Testis (tissue), 3 donors: ENCODE results near the gene MOCOS. TPM values are rescaled to one million over a fixed set of nuclear protein-coding genes. Genes with fewer than 3 reads are reported as not detected.
A peak's percentile ranks its signal among the peaks of the same experiment; 100 is the strongest.

Source experiments
- DNase-seq: peaks from one replicate; pipeline ENCODE4 v3.0.0-alpha.2; 2019
- H3K27ac ChIP-seq, 2 donors: fragments of 200-600 bp; sonication (generic); one replicate each; pipeline ENCODE4 v1.5.1; 2019
- H3K27me3 ChIP-seq: fragments of 200-600 bp; sonication (generic); one replicate; pipeline ENCODE4 v1.5.1; 2019
- H3K36me3 ChIP-seq: fragments of 200-600 bp; sonication (generic); one replicate; pipeline ENCODE4 v1.5.1; 2017; ENCODE audit warnings: low read depth; ENCODE audit errors: missing control alignments
- H3K4me1 ChIP-seq: fragments of 200-600 bp; sonication (generic); one replicate; pipeline ENCODE4 v1.5.1; 2019
- H3K4me3 ChIP-seq, 2 donors: fragments of 200-600 bp; sonication (generic); one replicate each; pipeline ENCODE4 v1.5.1; 2017 to 2019
- H3K9me3 ChIP-seq: fragments of 200-600 bp; sonication (generic); one replicate; pipeline ENCODE4 v1.5.1; 2017
- POLR2A ChIP-seq: fragments of 450-650 bp; IDR thresholded peaks from one replicate; pipeline ENCODE4 v1.6.1; 2017; ENCODE audit warnings: antibody characterized with exemption, mild to moderate bottlenecking, moderate library complexity
- WGBS, 2 donors: methylation state at CpG; one replicate each; pipeline ENCODE4 v1.1.5; 2018; 5-methylcytosine and 5-hydroxymethylcytosine counted together
- intact Hi-C: fragments of 100-400 bp; cut with DNase I; formaldehyde crosslinking; loops from one replicate; pipeline ENCODE4 v1.15.1; 2023; ENCODE audit warnings: low total_unique reads
- polyA plus RNA-seq: library from polyadenylated mRNA; stranded (reverse); fragments of 350-450 nt; fragmentation: Illumina TruSeq; extraction: RNeasy Lipid Tissue Mini Kit (QIAGEN cat#74804); gene quantifications from one replicate; pipeline ENCODE4 v1.2.3, GENCODE V29; 2014; ENCODE audit warnings: low read depth, low replicate concordance; ENCODE audit not compliant: insufficient read depth
- total RNA-seq, 2 donors: library from RNA; depleted of rRNA; stranded (reverse); fragments of >200 nt; gene quantifications; one replicate each; pipeline ENCODE4 v1.2.3, GENCODE V29; 2016
- TF ChIP-seq, protein P1 (sequence below), 3 experiments: fragments of 450-650 bp in 2 of 3; fragments of 200-600 bp in 1 of 3; sonication (generic) in 1 of 3; IDR thresholded peaks; one replicate each; pipeline ENCODE4 v1.5.1; 2016 to 2019; ENCODE audit warnings: antibody characterized with exemption in 3 of 3, mild to moderate bottlenecking in 2 of 3, moderate library complexity in 1 of 3

The MOCOS gene
- total and polyA plus RNA-seq, 3 donors from 2014 or later: 1.5 to 2.9 (median 1.9) TPM

DNA sequence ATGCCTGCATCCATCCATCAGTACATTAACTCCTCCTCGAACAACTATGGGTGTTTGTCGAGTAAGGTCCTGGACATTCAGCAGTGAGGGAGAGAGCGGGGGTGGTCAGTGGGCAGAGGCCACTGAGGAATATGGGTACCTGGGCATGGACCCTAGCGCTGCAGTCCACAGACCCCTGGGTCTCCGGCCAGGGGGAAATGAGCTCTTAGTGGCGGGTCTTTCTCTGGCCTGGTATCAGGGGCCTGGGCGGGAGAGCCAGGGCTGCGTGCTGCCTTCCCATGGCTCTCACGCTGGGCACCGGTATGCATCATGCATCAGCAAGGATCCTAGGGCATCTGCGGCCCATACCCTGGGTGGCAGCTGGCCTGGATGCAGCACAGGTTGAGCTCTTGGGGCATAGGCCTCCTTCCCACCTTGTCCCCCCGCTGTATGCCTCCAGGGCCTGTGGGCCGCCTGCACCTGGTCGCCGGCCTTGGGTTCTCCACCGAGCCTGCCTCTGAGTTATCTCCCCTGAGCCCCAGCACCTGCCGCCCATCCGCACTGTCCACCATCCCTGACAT, 1.3 kb upstream of the MOCOS start:
- intact Hi-C loops: loop anchor here (10.0 kb wide), 1 partner anchor 61 kb away; the partner anchor contains the start of genes ELP2 and SLC39A6
- Histone ChIP-seq H3K27ac (no peak overlapping the region), H3K9me3 (no peaks in the 10 kb centered on the region), H3K4me1 (peaks cover 13% of the 10 kb centered on the region), H3K36me3 (no peaks in the 10 kb centered on the region), H3K4me3 (no peak overlapping the region), H3K27me3 (no peaks in the 10 kb centered on the region)
- no peak for TF ChIP-seq POLR2A
- TF ChIP-seq, protein P1, sequence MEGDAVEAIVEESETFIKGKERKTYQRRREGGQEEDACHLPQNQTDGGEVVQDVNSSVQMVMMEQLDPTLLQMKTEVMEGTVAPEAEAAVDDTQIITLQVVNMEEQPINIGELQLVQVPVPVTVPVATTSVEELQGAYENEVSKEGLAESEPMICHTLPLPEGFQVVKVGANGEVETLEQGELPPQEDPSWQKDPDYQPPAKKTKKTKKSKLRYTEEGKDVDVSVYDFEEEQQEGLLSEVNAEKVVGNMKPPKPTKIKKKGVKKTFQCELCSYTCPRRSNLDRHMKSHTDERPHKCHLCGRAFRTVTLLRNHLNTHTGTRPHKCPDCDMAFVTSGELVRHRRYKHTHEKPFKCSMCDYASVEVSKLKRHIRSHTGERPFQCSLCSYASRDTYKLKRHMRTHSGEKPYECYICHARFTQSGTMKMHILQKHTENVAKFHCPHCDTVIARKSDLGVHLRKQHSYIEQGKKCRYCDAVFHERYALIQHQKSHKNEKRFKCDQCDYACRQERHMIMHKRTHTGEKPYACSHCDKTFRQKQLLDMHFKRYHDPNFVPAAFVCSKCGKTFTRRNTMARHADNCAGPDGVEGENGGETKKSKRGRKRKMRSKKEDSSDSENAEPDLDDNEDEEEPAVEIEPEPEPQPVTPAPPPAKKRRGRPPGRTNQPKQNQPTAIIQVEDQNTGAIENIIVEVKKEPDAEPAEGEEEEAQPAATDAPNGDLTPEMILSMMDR (IDR thresholded peaks at IDR 0.05): no peak
- no peak for DNase-seq
- WGBS, 2 donors: 80 to 82% methylated on average over 4 to 18 of the region's 18 CpGs

DNA sequence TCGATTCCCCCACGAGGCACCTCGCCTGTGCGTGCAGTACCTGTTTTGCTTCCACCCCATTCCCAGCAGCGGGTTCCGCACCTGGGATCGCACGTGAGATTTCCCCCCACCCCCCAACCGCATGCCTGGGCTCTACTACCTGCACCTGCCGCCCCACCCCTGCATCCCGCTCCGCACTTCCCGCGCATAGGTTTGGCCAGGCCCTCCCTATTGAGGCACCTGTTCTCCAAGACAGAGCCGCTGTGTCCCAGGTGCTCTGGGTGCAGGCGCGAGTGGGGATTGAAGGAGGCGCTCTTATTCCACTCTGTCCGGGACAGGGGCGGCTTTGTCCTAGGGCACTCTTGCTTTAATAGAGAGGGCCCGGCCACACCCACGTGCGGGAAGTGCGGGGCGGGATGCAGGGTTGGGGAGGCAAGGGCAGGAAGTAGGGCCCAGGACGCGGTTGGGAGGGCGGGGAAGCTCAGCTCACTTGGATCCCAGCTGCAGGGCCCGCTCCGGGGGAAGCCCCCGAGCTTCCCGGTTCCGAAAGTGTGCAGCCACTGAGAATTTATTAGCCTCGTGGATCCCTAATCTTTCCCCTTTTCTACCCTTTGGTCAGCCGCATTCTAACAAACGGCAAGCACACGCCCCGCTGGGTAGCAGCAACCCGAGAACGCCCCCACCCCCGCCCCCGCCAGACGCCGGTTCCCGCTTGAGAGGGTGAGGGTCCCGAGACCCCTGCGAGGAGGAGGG, 670 bp upstream of the MOCOS start:
- no peaks in the 10 kb centered on the region for H3K36me3 ChIP-seq
- WGBS, 2 donors: 15 to 16% methylated on average over 35 to 47 of the region's 47 CpGs
- H3K9me3 ChIP-seq: no peaks in the 10 kb centered on the region
- H3K4me3 ChIP-seq: peak overlapping the region; percentile 61 to 75
- peaks cover 13% of the 10 kb centered on the region for H3K4me1 ChIP-seq
- intact Hi-C loops: loop anchor here (10.0 kb wide), 1 partner anchor 62 kb away; the partner anchor contains the start of genes ELP2 and SLC39A6
- TF ChIP-seq, protein P1 (IDR thresholded peaks at IDR 0.05): no peak
- TF ChIP-seq POLR2A: no peak
- DNase-seq: peak; percentile 38
- H3K27me3 ChIP-seq: no peaks in the 10 kb centered on the region
- H3K27ac ChIP-seq: peak overlapping the region in 1 of 2 donors; percentile 47

DNA sequence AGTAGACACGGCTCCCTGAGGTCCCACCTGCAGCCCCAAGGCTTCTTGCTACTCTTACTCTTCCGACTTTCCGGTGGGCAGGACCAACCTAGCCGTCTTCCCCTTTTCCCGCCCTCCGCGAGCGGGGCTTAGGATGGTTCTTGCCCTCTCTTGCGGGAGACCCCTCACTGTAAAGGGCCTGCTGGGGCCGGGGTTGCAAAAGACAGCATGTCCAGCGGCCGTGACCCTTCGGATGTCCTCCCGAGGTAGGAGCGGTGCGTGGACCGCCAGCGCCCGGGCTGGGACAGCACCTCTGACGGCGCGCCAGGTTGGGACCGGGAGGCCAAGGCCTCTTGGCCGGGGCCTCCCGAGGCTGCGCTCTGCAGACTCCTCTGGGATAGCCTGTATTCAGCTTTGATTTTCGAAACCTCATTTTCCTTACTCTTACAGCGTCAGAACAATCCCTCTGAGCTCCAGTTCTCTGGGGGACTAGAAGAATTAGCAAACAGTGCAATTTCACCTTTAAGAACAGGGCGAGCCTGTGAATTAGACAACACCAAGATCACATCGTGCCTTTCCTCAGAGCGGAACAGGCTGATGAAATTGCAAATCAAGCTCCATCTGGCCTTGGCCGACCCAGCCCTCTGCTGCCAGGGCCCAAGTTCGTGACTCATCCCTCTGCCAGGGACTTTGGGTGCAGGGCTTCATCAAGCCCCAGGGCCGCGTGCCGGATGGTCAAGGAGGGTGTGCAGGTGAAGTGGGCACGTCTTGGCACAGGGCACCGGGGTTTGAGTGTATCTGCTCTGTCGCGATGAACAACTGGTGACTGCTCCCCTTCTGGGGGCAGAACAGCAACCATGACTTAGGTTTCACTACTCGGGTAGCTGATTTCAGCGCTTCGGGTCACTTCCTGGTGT, 777 bp downstream of the MOCOS start:
- Histone ChIP-seq H3K36me3 (no peaks in the 10 kb centered on the region), H3K27ac (peak overlapping the region; percentile 25 to 47), H3K9me3 (no peaks in the 10 kb centered on the region), H3K4me3 (peak overlapping the region; percentile 61 to 75), H3K27me3 (no peaks in the 10 kb centered on the region), H3K4me1 (peaks cover 13% of the 10 kb centered on the region)
- 24 to 25% methylated on average over 23 to 43 of the region's 43 CpGs for WGBS, 2 donors
- DNase-seq: peak; percentile 30
- intact Hi-C loops: loop anchor here (10.0 kb wide), 1 partner anchor 63 kb away; the partner anchor contains the start of genes ELP2 and SLC39A6
- no peak for TF ChIP-seq POLR2A
- TF ChIP-seq, protein P1 (IDR thresholded peaks at IDR 0.05): no peak

DNA sequence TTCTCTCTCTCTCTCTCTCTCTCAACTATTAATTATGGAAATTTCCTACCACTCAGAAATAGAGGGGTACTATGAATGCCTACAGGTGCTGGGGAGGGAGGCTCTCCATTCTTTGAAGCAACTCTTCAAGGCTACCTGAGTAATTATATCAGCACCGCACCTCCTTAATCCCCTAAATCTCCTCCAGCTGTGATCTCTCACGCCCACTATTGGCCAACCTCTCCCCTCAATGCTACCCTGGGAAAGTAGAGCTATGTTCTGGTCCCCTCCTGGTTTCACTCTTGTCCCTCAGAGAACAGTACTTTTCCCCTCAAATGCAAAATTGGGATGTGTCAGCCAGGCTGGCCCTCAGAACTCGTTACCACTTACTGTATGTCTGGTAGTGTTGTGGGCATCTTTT, 1.6 kb downstream of the MOCOS start:
- intact Hi-C loops: loop anchor here (10.0 kb wide), 1 partner anchor 64 kb away; the partner anchor contains the start of genes ELP2 and SLC39A6
- no peaks in the 10 kb centered on the region for H3K9me3 ChIP-seq
- 74 to 77% methylated on average over 3 of the region's 3 CpGs for WGBS, 2 donors
- no peaks in the 10 kb centered on the region for H3K27me3 ChIP-seq
- no peak for TF ChIP-seq POLR2A
- TF ChIP-seq, protein P1 (IDR thresholded peaks at IDR 0.05): no peak
- peaks cover 13% of the 10 kb centered on the region for H3K4me1 ChIP-seq
- no peak overlapping the region for H3K27ac ChIP-seq
- H3K36me3 ChIP-seq: no peaks in the 10 kb centered on the region
- no peak overlapping the region for H3K4me3 ChIP-seq
- no peak for DNase-seq
